Fibroblast of the aortic adventitia (primary cell): ENCODE measurements around the gene LIMK2. TPM values are rescaled to one million over a fixed set of nuclear protein-coding genes. Genes with fewer than 3 reads are reported as not detected.

ENCODE experiments used
- DNase-seq: peaks from one replicate; pipeline ENCODE4 v3.0.0-alpha.2; 2010; ENCODE audit warnings: low read depth
- H3K4me3 ChIP-seq: 2 replicates; pipeline ENCODE4 v1.5.1; 2011; ENCODE audit warnings: low read depth, mild to moderate bottlenecking, control low read depth, low read length, moderate library complexity
- total RNA-seq: library from RNA; depleted of rRNA; stranded (reverse); fragments of >200 nt; gene quantifications from 2 replicates; pipeline ENCODE4 v1.2.3, GENCODE V29; 2012; ENCODE audit warnings: low replicate concordance
- TF ChIP-seq, protein P1 (sequence below): IDR thresholded peaks from 2 replicates; pipeline ENCODE4 v1.5.1; 2011; ENCODE audit warnings: mild to moderate bottlenecking, low read length, control low read depth, inconsistent platforms; ENCODE audit not compliant: insufficient read depth

Gene LIMK2
- total RNA-seq, 1 donor: 10.0 TPM

DNA sequence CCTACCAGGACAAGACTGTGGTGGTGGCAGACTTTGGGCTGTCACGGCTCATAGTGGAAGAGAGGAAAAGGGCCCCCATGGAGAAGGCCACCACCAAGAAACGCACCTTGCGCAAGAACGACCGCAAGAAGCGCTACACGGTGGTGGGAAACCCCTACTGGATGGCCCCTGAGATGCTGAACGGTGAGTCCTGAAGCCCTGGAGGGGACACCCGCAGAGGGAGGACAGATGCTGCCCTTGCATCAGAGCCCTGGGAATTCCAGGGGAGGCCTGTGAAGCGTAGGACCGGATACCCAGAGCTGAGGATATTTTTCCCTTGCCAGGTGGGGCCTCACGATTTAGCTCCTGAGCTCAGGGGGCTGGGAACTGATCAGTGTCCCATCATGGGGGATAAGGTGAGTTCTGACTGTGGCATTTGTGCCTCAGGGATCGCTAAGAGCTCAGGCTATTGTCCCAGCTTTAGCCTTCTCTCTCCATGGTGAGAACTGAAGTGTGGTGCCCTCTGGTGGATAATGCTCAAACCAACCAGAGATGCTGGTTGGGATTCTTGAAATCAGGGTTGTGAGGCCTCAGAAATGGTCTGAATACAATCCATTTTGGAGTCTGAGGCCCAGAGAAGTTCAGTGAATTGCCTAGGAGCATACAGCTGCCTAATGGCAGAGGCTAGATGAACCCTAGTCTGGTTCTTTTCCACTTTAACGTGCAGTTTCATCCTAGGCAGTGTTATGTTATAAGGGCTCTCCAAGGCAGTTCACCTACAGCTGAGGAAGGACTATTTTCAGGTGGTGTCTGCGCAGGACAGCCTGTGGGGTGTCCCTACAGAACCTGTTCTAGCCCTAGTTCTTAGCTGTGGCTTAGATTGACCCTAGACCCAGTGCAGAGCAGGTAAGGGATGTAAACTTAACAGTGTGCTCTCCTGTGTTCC is 60.7 kb downstream of the LIMK2 start:
- TF ChIP-seq, protein P1, sequence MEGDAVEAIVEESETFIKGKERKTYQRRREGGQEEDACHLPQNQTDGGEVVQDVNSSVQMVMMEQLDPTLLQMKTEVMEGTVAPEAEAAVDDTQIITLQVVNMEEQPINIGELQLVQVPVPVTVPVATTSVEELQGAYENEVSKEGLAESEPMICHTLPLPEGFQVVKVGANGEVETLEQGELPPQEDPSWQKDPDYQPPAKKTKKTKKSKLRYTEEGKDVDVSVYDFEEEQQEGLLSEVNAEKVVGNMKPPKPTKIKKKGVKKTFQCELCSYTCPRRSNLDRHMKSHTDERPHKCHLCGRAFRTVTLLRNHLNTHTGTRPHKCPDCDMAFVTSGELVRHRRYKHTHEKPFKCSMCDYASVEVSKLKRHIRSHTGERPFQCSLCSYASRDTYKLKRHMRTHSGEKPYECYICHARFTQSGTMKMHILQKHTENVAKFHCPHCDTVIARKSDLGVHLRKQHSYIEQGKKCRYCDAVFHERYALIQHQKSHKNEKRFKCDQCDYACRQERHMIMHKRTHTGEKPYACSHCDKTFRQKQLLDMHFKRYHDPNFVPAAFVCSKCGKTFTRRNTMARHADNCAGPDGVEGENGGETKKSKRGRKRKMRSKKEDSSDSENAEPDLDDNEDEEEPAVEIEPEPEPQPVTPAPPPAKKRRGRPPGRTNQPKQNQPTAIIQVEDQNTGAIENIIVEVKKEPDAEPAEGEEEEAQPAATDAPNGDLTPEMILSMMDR: peak; percentile 79
- H3K4me3 ChIP-seq: no peak overlapping the region
- peak; percentile 76 for DNase-seq

DNA sequence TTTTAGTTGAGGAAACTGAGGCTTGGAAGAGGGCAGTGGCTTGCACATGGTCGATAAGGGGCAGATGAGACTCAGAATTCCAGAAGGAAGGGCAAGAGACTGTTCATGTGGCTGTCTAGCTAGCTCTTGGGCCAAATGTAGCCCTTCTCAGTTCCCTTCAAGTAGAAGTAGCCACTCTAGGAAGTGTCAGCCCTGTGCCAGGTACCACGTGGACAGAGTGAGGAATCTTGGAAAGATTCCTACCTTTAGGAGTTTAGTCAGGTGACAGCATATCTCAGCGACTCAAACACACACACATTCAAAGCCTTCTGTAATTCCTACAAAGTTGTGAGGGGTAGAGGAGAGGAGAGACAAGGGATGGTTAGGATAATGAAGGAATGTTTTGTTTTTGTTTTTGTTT is 61.9 kb downstream of the LIMK2 start:
- TF ChIP-seq, protein P1: no peak
- H3K4me3 ChIP-seq: no peak overlapping the region
- no peak for DNase-seq

DNA sequence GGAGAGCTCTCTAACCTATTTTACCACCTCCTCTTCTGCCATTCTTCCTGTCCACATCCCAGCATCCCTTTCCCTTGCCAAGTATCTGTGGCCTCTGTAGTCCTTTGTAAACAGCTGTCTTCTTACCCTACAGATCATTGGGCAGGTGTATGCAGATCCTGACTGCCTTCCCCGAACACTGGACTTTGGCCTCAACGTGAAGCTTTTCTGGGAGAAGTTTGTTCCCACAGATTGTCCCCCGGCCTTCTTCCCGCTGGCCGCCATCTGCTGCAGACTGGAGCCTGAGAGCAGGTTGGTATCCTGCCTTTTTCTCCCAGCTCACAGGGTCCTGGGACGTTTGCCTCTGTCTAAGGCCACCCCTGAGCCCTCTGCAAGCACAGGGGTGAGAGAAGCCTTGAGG is 62.9 kb downstream of the LIMK2 start:
- no peak overlapping the region for H3K4me3 ChIP-seq
- TF ChIP-seq, protein P1: no peak
- no peak for DNase-seq

- no peak for DNase-seq
- TF ChIP-seq, protein P1: no peak
- H3K4me3 ChIP-seq: no peak overlapping the region
Observed at GRCh38 chr22:31275576-31275975, 63.5 kb downstream of the LIMK2 start.

GRCh38 chr22:31276426-31277167 is 64.5 kb downstream of the LIMK2 start:
- DNase-seq: no peak
- TF ChIP-seq, protein P1: no peak
- no peak overlapping the region for H3K4me3 ChIP-seq

DNA sequence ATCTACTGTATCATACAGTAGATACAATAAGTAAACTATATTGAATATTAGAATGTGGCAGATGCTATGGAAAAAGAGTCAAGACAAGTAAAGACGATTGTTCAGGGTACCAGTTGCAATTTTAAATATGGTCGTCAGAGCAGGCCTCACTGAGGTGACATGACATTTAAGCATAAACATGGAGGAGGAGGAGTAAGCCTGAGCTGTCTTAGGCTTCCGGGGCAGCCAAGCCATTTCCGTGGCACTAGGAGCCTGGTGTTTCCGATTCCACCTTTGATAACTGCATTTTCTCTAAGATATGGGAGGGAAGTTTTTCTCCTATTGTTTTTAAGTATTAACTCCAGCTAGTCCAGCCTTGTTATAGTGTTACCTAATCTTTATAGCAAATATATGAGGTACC is 65.6 kb downstream of the LIMK2 start:
- TF ChIP-seq, protein P1: no peak
- no peak overlapping the region for H3K4me3 ChIP-seq
- no peak for DNase-seq
